Neuron (in vitro differentiated cells): ENCODE measurements around the gene GRK1.
"Not testable (repeated sequence)": the region's sequence is repeated elsewhere in the genome, so short reads cannot be mapped to it uniquely, and the experiment has no call there.

ENCODE experiments used
- H2AFZ ChIP-seq: one replicate; pipeline ENCODE4 v1.6.1; 2013; ENCODE audit warnings: low read depth, mild to moderate bottlenecking, inconsistent platforms, low read length, moderate library complexity
- H3K27me3 ChIP-seq: one replicate; pipeline ENCODE4 v1.6.1; 2013; ENCODE audit warnings: low read length; ENCODE audit not compliant: insufficient read depth
- H3K36me3 ChIP-seq: one replicate; pipeline ENCODE4 v1.6.1; 2013; ENCODE audit warnings: low read length; ENCODE audit not compliant: insufficient read depth
- H3K4me1 ChIP-seq: one replicate; pipeline ENCODE4 v1.6.1; 2013; ENCODE audit warnings: low read length; ENCODE audit not compliant: insufficient read depth
- H3K4me3 ChIP-seq: 2 replicates; pipeline ENCODE4 v1.5.1; 2013; ENCODE audit warnings: mild to moderate bottlenecking, low read length, moderate library complexity
- H3K9me3 ChIP-seq: one replicate; pipeline ENCODE4 v1.6.1; 2013; ENCODE audit warnings: low read length

Gene GRK1

GRCh38 chr13:113744197-113745000 is 77.4 kb downstream of the GRK1 start:
- peaks cover 3% of the 10 kb centered on the region for H3K27me3 ChIP-seq
- no peaks in the 10 kb centered on the region for H3K4me1 ChIP-seq

GRCh38 chr13:113745059-113745458 is 78.0 kb downstream of the GRK1 start:
- Histone ChIP-seq H3K9me3 (no peaks in the 10 kb centered on the region), H3K4me1 (no peaks in the 10 kb centered on the region), H3K27me3 (peaks cover 3% of the 10 kb centered on the region), H2AFZ (no peak overlapping the region), H3K4me3 (no peak overlapping the region), H3K36me3 (no peaks in the 10 kb centered on the region)

More at GRCh38 chr13:113744197-113745000, 77.4 kb downstream of the GRK1 start:
- Histone ChIP-seq H3K4me3 (no peak overlapping the region), H3K9me3 (no peaks in the 10 kb centered on the region), H2AFZ (no peak overlapping the region), H3K36me3 (no peaks in the 10 kb centered on the region)

GRCh38 chr13:113745500-113746142 is 78.6 kb downstream of the GRK1 start:
- not testable (repeated sequence) for H2AFZ ChIP-seq, H3K4me1 ChIP-seq, H3K4me3 ChIP-seq, H3K9me3 ChIP-seq, H3K27me3 ChIP-seq, H3K36me3 ChIP-seq

GRCh38 chr13:113746143-113746525 is 79.1 kb downstream of the GRK1 start:
- Histone ChIP-seq H3K4me3 (no peak overlapping the region), H3K27me3 (peaks cover 3% of the 10 kb centered on the region), H2AFZ (no peak overlapping the region), H3K4me1 (no peaks in the 10 kb centered on the region), H3K36me3 (no peaks in the 10 kb centered on the region), H3K9me3 (peaks cover 2% of the 10 kb centered on the region)

- Histone ChIP-seq H3K27me3 (peaks cover 3% of the 10 kb centered on the region), H2AFZ (no peak overlapping the region), H3K36me3 (no peaks in the 10 kb centered on the region), H3K4me1 (no peaks in the 10 kb centered on the region), H3K9me3 (peaks cover 2% of the 10 kb centered on the region), H3K4me3 (no peak overlapping the region)
These were observed 79.7 kb downstream of the GRK1 start for GRCh38 chr13:113746671-113747070.

- Histone ChIP-seq H2AFZ (no peak overlapping the region), H3K9me3 (peaks cover 2% of the 10 kb centered on the region), H3K4me3 (no peak overlapping the region), H3K27me3 (peaks cover 3% of the 10 kb centered on the region), H3K4me1 (no peaks in the 10 kb centered on the region), H3K36me3 (no peaks in the 10 kb centered on the region)
These were observed 80.3 kb downstream of the GRK1 start for GRCh38 chr13:113747291-113747833.

- Histone ChIP-seq H3K9me3 (peaks cover 2% of the 10 kb centered on the region), H2AFZ (no peak overlapping the region), H3K36me3 (no peaks in the 10 kb centered on the region), H3K4me1 (no peaks in the 10 kb centered on the region), H3K27me3 (peaks cover 3% of the 10 kb centered on the region), H3K4me3 (no peak overlapping the region)
These were observed 81.3 kb downstream of the GRK1 start for GRCh38 chr13:113748101-113748861.

GRCh38 chr13:113748862-113749451 is 81.9 kb downstream of the GRK1 start:
- H3K36me3 ChIP-seq = no peaks in the 10 kb centered on the region
- H3K9me3 ChIP-seq = peaks cover 2% of the 10 kb centered on the region
- H3K4me1 ChIP-seq = no peaks in the 10 kb centered on the region
- H3K27me3 ChIP-seq = peaks cover 3% of the 10 kb centered on the region
- no peak overlapping the region for H2AFZ ChIP-seq
- H3K4me3 ChIP-seq = no peak overlapping the region

- H3K27me3 ChIP-seq = peaks cover 4% of the 10 kb centered on the region
- H2AFZ ChIP-seq = no peak overlapping the region
- peaks cover 2% of the 10 kb centered on the region for H3K9me3 ChIP-seq
- no peak overlapping the region for H3K4me3 ChIP-seq
- no peaks in the 10 kb centered on the region for H3K4me1 ChIP-seq
- H3K36me3 ChIP-seq = no peaks in the 10 kb centered on the region
These were observed 82.5 kb downstream of the GRK1 start for GRCh38 chr13:113749507-113749906.

GRCh38 chr13:113749967-113750366 is 82.9 kb downstream of the GRK1 start:
- Histone ChIP-seq H3K4me1 (no peaks in the 10 kb centered on the region), H3K36me3 (no peaks in the 10 kb centered on the region), H3K4me3 (no peak overlapping the region), H2AFZ (no peak overlapping the region), H3K9me3 (peaks cover 2% of the 10 kb centered on the region), H3K27me3 (peaks cover 6% of the 10 kb centered on the region)

GRCh38 chr13:113750554-113751399 is 83.8 kb downstream of the GRK1 start:
- H2AFZ ChIP-seq = no peak overlapping the region
- H3K27me3 ChIP-seq = peaks cover 6% of the 10 kb centered on the region
- no peak overlapping the region for H3K4me3 ChIP-seq
- H3K36me3 ChIP-seq = no peaks in the 10 kb centered on the region
- H3K9me3 ChIP-seq = peaks cover 2% of the 10 kb centered on the region
- H3K4me1 ChIP-seq = no peaks in the 10 kb centered on the region

- peaks cover 6% of the 10 kb centered on the region for H3K27me3 ChIP-seq
- no peak overlapping the region for H2AFZ ChIP-seq
- H3K36me3 ChIP-seq = no peaks in the 10 kb centered on the region
- H3K9me3 ChIP-seq = peaks cover 2% of the 10 kb centered on the region
- no peaks in the 10 kb centered on the region for H3K4me1 ChIP-seq
- H3K4me3 ChIP-seq = no peak overlapping the region
These were observed 84.5 kb downstream of the GRK1 start for GRCh38 chr13:113751491-113751890.
